Measurements from ENCODE around the gene CBX2.
A peak's percentile ranks its signal among the peaks of the same experiment; 100 is the strongest.

CBX2 gene

GRCh38 chr17:79812353-79813258 lies 34.7 kb downstream of the CBX2 start:
- H3K27ac ChIP-seq (ENCODE audit: low read depth, low read length, poor library complexity, severe bottlenecking): peak overlapping the region; percentile 79
- TF ChIP-seq EZH2 (IDR thresholded peaks at IDR 0.05; ENCODE audit: borderline replicate concordance, low read length): no peak
- peak overlapping the region; percentile 92 for H3K4me2 ChIP-seq (ENCODE audit: low read length)
- no peaks in the 10 kb centered on the region for H3F3A ChIP-seq (ENCODE audit: insufficient read depth, low read length)
- H3K9ac ChIP-seq (ENCODE audit: low read length): peak overlapping the region; percentile 79
- no peaks in the 10 kb centered on the region for H4K20me1 ChIP-seq (ENCODE audit: insufficient read depth, low read length)
- no peak overlapping the region for H2AFZ ChIP-seq (ENCODE audit: low read length)
- H3K79me2 ChIP-seq (ENCODE audit: insufficient read depth, low read length): no peaks in the 10 kb centered on the region
- peaks cover 38% of the 10 kb centered on the region for H3K4me1 ChIP-seq (ENCODE audit: insufficient read depth, low read length, severe bottlenecking)
- H3K9me2 ChIP-seq (ENCODE audit: low read depth, low read length): no peaks in the 10 kb centered on the region
- H3K27me3 ChIP-seq (ENCODE audit: insufficient read depth, low read length): no peaks in the 10 kb centered on the region
- no peaks in the 10 kb centered on the region for H3K9me3 ChIP-seq (ENCODE audit: low read length)
- H3K36me3 ChIP-seq (ENCODE audit: insufficient read depth, low read length): no peaks in the 10 kb centered on the region
- H3K4me3 ChIP-seq (ENCODE audit: low read depth, low read length, poor library complexity, severe bottlenecking): peak overlapping the region; percentile 67

GRCh38 chr17:79813297-79814126 lies 35.6 kb downstream of the CBX2 start:
- no peaks in the 10 kb centered on the region for H3F3A ChIP-seq (ENCODE audit: insufficient read depth, low read length)
- peak overlapping the region; percentile 67 for H3K4me3 ChIP-seq (ENCODE audit: low read depth, low read length, poor library complexity, severe bottlenecking)
- H3K27ac ChIP-seq (ENCODE audit: low read depth, low read length, poor library complexity, severe bottlenecking): no peak overlapping the region
- no peak for TF ChIP-seq EZH2 (IDR thresholded peaks at IDR 0.05; ENCODE audit: borderline replicate concordance, low read length)
- TF ChIP-seq CTCF (IDR thresholded peaks at IDR 0.05; ENCODE audit: low read length): no peak
- no peaks in the 10 kb centered on the region for H4K20me1 ChIP-seq (ENCODE audit: insufficient read depth, low read length)
- no peaks in the 10 kb centered on the region for H3K9me2 ChIP-seq (ENCODE audit: low read depth, low read length)
- no peaks in the 10 kb centered on the region for H3K36me3 ChIP-seq (ENCODE audit: insufficient read depth, low read length)
- H3K27me3 ChIP-seq (ENCODE audit: insufficient read depth, low read length): no peaks in the 10 kb centered on the region
- H3K9ac ChIP-seq (ENCODE audit: low read length): peak overlapping the region; percentile 55; the same call in 1 of the 2 replicates
- no peaks in the 10 kb centered on the region for H3K9me3 ChIP-seq (ENCODE audit: low read length)
- no peaks in the 10 kb centered on the region for H3K79me2 ChIP-seq (ENCODE audit: insufficient read depth, low read length)
- peaks cover 45% of the 10 kb centered on the region for H3K4me1 ChIP-seq (ENCODE audit: insufficient read depth, low read length, severe bottlenecking)
- peak overlapping the region; percentile 92 for H3K4me2 ChIP-seq (ENCODE audit: low read length)
- no peak overlapping the region for H2AFZ ChIP-seq (ENCODE audit: low read length)

GRCh38 chr17:79814127-79814973 lies 36.4 kb downstream of the CBX2 start:
- no peak overlapping the region for H3K27ac ChIP-seq (ENCODE audit: low read depth, low read length, poor library complexity, severe bottlenecking)
- H3K4me1 ChIP-seq (ENCODE audit: insufficient read depth, low read length, severe bottlenecking): peaks cover 49% of the 10 kb centered on the region
- H3K9me3 ChIP-seq (ENCODE audit: low read length): no peaks in the 10 kb centered on the region
- H2AFZ ChIP-seq (ENCODE audit: low read length): no peak overlapping the region
- no peaks in the 10 kb centered on the region for H3K27me3 ChIP-seq (ENCODE audit: insufficient read depth, low read length)
- H3K4me3 ChIP-seq (ENCODE audit: low read depth, low read length, poor library complexity, severe bottlenecking): peak overlapping the region; percentile 67
- H3F3A ChIP-seq (ENCODE audit: insufficient read depth, low read length): no peaks in the 10 kb centered on the region
- H3K36me3 ChIP-seq (ENCODE audit: insufficient read depth, low read length): no peaks in the 10 kb centered on the region
- TF ChIP-seq EZH2 (IDR thresholded peaks at IDR 0.05; ENCODE audit: borderline replicate concordance, low read length) (no peak), CTCF (IDR thresholded peaks at IDR 0.05; ENCODE audit: low read length) (no peak)
- H4K20me1 ChIP-seq (ENCODE audit: insufficient read depth, low read length): no peaks in the 10 kb centered on the region
- no peaks in the 10 kb centered on the region for H3K9me2 ChIP-seq (ENCODE audit: low read depth, low read length)
- no peak overlapping the region; the same call in 1 of the 2 replicates for H3K9ac ChIP-seq (ENCODE audit: low read length)
- H3K79me2 ChIP-seq (ENCODE audit: insufficient read depth, low read length): no peaks in the 10 kb centered on the region
- H3K4me2 ChIP-seq (ENCODE audit: low read length): peak overlapping the region; percentile 57; the same call in 1 of the 2 replicates
